GM21528 (cell line): ENCODE data around the gene LRP1.

Experiments
- ATAC-seq: cut with Tn5 transposase; IDR thresholded peaks from one replicate; pipeline ENCODE4 v1.9.1; 2021; ENCODE audit warnings: mild to moderate bottlenecking, moderate library complexity; ENCODE audit not compliant: unreplicated experiment, low FRiP score

LRP1 gene

DNA sequence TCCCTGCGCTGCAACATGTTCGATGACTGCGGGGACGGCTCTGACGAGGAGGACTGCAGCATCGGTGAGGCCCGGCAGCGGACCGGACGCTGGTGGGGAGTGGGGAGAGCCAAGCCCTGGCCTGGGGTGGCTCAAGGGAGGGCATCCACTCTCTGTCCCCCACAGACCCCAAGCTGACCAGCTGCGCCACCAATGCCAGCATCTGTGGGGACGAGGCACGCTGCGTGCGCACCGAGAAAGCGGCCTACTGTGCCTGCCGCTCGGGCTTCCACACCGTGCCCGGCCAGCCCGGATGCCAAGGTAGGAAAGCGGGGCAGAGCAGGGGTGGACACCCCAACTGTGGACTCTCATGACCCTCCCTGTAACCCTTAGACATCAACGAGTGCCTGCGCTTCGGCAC lies 76.9 kb downstream of the LRP1 start:
- ATAC-seq = no peak

DNA sequence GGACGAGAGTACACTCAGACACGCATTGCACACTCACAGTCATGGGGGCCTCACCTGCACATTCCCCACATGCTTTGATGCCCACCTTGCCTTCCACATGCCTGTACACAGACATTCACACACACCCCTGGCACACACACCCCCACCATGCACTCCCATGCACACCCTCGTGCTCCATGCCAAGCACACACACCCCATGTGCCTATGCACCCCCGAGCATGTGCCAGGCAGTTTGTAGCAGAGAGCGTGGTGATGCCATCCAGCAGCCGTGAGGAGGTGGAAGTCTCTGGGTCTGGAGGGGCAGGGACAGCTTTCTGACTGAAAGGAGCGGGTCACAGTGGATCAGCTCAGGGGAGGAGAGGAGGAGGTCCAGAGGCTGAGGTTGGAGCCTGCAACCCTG lies 77.6 kb downstream of the LRP1 start:
- no peak for ATAC-seq

GRCh38 chr12:57207731-57208630 lies 79.7 kb downstream of the LRP1 start:
- no peak for ATAC-seq

- no peak for ATAC-seq
Observed at GRCh38 chr12:57208631-57209282, 80.5 kb downstream of the LRP1 start.

GRCh38 chr12:57209916-57210315 lies 81.6 kb downstream of the LRP1 start:
- no peak for ATAC-seq

DNA sequence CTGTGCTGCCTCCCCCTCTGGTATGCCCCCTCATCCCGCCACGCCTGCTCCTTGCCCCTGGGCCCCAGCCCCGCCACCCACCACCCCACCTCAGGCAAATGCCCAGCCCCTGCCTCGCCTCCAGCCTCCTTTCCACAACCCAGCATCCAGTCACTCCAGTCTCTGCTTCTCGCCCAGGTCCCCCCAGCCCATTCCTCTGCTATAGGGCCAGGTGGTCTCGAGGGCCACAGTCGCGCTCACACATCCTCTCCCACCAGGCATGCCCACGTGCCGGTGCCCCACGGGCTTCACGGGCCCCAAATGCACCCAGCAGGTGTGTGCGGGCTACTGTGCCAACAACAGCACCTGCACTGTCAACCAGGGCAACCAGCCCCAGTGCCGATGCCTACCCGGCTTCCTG lies 82.2 kb downstream of the LRP1 start:
- ATAC-seq = no peak

DNA sequence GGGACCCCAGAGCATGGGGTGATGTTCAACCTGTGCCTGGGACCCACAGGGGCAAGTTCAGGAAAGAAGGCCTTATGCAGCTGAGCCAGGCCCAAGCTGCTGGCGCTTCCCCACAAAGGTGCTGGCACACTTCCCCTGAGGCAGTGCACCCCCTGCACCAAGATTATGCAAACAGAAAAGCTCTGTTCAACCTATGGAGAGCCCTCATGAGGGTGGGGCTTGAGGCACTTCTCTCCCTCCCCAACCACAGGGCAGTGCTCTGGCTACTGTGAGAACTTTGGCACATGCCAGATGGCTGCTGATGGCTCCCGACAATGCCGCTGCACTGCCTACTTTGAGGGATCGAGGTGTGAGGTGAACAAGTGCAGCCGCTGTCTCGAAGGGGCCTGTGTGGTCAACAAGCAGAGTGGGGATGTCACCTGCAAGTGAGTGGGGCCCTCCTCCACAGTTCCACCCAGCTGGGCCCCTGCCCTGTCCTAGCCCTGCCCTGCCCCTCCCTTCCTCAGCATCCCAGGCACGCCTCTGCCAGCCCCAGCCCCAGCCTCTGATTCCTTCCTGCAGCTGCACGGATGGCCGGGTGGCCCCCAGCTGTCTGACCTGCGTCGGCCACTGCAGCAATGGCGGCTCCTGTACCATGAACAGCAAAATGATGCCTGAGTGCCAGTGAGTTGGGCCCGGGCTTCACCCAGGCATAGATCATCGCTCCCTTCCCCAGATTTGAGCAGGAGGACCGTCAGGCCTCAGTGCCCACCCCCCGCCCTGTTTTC lies 82.8 kb downstream of the LRP1 start:
- ATAC-seq = no peak

GRCh38 chr12:57211791-57212700 lies 83.8 kb downstream of the LRP1 start:
- no peak for ATAC-seq

DNA sequence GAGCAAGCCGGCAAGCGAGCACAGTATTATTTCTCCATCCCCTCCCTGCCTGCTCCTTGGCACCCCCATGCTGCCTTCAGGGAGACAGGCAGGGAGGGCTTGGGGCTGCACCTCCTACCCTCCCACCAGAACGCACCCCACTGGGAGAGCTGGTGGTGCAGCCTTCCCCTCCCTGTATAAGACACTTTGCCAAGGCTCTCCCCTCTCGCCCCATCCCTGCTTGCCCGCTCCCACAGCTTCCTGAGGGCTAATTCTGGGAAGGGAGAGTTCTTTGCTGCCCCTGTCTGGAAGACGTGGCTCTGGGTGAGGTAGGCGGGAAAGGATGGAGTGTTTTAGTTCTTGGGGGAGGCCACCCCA lies 84.4 kb downstream of the LRP1 start:
- no peak for ATAC-seq

DNA sequence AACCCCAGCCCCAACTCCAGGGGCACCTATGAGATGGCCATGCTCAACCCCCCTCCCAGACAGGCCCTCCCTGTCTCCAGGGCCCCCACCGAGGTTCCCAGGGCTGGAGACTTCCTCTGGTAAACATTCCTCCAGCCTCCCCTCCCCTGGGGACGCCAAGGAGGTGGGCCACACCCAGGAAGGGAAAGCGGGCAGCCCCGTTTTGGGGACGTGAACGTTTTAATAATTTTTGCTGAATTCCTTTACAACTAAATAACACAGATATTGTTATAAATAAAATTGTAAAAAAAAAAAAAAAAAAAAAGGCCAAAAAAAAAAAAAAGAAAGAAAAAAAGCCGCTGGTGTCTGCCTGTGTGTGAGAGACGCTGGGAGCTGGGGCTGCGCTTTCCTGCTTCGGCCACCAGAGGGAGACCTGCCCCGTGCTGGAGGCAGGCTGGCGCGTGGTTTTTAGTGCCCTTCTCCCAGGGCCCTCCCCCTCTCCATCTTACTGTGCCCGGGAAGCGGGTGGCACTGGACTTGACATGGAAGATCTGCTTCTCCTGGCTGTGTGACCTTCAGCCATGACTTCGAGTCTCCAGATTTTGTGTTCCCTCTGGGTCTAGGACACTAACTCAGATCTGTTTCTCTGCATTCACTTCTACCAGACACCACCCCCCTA lies 84.9 kb downstream of the LRP1 start:
- no peak for ATAC-seq

DNA sequence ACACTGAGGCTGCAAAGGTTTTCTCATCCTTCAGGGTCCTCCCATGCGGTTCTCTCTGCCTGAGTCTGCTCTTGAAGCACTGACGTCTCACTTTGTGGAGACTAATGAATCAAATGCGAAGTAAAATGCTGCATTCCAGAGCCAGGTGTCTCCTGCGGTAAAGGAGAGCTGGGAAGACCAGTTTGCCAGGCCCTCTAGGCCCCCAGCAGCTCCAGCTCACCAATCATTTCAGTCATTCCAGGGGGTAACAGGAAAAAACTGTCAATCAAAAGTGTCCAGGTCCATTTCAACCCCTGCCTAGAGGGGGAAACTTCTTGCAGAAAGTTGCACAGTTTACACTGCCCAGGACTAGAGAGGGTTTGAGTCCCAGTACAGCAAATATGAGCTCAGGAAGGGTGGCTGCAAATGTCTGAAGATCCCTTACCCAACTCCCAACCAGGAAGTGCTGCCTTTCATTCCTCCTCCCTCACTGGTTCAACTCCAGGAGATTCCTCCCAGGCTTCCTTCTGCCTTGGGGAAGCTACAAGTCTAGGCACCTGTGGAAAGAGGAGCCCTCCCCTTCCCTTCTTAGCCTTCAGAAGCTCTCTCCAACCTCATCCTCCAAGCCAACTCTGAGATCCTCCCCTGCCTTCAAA lies 85.6 kb downstream of the LRP1 start:
- ATAC-seq = no peak

DNA sequence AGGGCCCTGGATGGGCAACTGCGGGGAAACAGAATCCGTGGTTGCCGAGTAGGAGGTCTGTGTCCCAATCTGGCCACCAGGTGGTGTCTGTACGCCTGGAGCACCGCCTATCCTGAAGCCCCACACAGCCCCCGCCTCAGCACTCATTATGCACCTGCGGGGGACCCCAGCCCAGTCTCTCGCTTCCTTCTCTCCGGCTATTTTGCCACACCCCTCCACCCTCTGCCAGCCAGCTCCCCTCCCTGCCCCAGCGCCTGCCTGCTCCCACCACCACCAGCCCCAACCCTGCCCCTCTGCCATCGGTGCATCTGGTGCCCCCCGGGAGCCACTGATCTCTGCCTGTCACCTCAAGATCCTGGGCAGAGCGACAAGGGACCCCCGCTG lies 86.1 kb downstream of the LRP1 start:
- no peak for ATAC-seq

DNA sequence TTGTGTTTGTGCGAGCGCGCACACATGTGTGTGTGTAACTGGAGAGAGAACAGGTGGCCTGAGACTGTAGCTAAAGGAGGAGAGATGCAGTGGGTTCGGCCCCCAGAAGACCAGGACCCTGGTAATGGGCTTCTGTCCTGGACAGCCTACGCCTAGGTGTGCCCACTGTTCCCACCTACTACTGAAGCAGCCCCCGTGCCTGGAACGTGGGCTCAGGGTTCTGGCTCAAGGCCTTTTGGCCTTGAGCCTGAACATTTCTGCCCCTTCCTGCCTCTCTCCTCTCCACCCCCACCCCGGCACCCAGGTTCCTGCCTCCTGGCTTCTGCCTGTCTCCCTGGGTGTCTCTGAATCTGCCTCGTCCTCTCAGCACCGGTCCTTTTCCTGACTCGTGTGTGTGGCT lies 86.8 kb downstream of the LRP1 start:
- no peak for ATAC-seq

DNA sequence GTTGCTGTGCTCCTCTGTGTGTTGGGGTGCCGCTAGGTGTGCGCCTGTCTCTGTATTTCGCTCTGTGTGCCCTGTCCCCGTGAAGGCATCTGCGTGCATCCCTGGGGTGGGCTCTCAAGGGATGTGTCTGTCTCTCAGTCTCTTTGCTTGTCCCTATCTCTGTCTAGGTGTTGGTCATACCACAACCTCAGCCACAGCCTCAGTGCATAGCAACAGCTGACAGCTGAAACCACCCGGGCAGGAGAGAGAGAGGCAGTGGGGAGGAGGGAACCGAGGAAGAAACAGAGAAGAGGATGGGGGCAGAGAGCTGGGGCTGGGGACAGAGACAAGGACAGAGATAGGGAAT lies 87.4 kb downstream of the LRP1 start:
- ATAC-seq = no peak

GRCh38 chr12:57216014-57216911 lies 88.0 kb downstream of the LRP1 start, which contains the start of gene NXPH4:
NXPH4 (plus strand) TSS chr12:57216794; CDS start chr12:57216970, 176 bp downstream.
- no peak for ATAC-seq

DNA sequence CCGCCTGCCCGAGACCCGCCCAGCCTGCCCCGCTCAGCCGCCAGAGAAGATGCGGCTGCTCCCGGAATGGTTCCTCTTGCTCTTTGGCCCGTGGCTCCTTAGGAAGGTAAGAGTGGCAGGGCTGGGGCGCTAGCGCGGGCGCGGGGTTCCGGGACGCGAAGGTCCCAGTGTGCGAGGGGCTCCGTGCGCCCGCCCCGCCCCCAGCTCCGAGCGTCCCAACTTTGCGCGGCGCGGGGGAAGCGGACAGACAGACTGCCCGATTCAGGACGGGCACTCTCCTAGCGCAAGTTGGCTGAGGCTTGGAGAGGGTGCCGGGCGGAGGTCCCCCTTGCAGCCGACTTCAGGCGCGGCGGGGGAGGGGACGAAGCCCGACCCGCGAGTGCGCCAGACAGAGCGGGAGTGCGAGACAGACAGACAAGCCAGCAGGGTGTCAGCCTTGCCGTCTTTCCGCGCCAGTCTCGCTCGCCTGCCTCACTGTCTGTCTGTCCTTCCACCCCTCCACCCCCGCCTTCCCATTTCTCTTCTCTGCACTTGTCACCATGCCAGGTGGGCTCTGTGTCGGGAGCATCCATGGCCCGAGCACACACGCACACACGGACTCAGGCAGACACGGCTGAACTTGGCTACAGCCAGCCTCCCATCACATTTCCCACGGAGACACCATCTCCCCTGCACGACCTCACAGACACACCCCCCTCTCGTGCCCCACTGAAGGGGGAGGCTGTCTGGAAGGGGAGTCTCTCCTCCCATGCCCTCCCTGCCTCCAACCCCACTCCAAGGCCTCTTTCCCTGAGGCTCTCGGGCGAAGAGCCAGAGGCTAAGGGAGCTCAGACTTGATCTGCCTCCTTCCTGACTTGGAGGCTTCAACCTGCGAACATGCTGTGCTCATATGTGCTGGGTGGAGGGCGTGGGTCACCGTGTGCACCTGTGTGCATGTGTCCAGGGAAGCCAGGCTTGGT lies 88.9 kb downstream of the LRP1 start:
- no peak for ATAC-seq
